Memory B cell (primary cell): ENCODE measurements around the gene PDE11A.

Experiments used
- ATAC-seq: fragments of 150-1000 bp; cut with Tn5 transposase; 2 replicates; pipeline ENCODE4 v1.10.0; 2021; ENCODE audit warnings: low read depth, mild to moderate bottlenecking, moderate library complexity
- DNase-seq, 2 donors: peaks; one replicate each; pipeline ENCODE4 v3.0.0; 2022; ENCODE audit warnings: low spot score in 2 of 2
- H3K27ac Mint-ChIP-seq: one replicate; pipeline ENCODE4 v1.8.0; 2022; ENCODE audit warnings: mild to moderate bottlenecking, moderate library complexity, mixed read lengths
- H3K27me3 Mint-ChIP-seq: one replicate; pipeline ENCODE4 v1.8.0; 2022; ENCODE audit warnings: mixed read lengths
- H3K36me3 Mint-ChIP-seq: one replicate; pipeline ENCODE4 v1.8.0; 2022; ENCODE audit warnings: mild to moderate bottlenecking, mixed read lengths
- H3K4me1 Mint-ChIP-seq: one replicate; pipeline ENCODE4 v1.8.0; 2022; ENCODE audit warnings: mixed read lengths
- H3K4me3 Mint-ChIP-seq: one replicate; pipeline ENCODE4 v1.8.0; 2022; ENCODE audit warnings: mild to moderate bottlenecking, moderate library complexity, mixed read lengths
- H3K9me3 Mint-ChIP-seq: one replicate; pipeline ENCODE4 v1.8.0; 2022; ENCODE audit warnings: mixed read lengths

Gene PDE11A

DNA sequence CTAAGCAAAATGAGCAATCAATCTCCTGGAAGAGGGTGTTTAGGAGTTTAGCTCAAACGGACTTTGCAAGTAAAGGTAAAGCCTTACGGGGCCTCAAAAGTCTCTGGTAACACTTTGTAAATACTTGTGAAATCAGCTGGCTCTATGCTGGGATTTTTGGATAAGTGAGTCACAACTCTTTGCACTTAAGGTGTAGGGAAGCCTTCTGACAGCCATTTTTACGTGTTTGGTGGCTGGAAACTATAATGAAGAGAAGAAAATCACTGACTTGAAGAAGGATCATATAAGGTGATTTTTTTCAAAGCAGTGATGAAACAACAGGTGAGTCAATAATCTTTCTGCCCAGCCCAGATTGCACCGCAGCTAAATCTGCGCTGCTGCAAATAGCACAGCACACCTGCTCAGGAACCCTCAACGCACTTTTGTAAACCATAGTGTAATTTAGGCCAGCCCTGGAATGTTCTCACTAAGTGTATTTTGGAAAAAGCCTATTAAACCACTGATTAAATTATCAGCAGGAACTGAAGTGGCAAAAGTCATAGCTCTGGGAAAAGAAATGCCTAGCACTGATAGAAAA lies 461.2 kb downstream of the PDE11A start:
- no peak for DNase-seq
- H3K27me3 Mint-ChIP-seq = peaks cover 2% of the 10 kb centered on the region
- no peak overlapping the region for H3K27ac Mint-ChIP-seq
- no peak overlapping the region for H3K4me3 Mint-ChIP-seq
- H3K36me3 Mint-ChIP-seq = peaks cover 8% of the 10 kb centered on the region
- H3K9me3 Mint-ChIP-seq = peaks cover 1% of the 10 kb centered on the region
- no peak for ATAC-seq
- H3K4me1 Mint-ChIP-seq = peaks cover 2% of the 10 kb centered on the region

DNA sequence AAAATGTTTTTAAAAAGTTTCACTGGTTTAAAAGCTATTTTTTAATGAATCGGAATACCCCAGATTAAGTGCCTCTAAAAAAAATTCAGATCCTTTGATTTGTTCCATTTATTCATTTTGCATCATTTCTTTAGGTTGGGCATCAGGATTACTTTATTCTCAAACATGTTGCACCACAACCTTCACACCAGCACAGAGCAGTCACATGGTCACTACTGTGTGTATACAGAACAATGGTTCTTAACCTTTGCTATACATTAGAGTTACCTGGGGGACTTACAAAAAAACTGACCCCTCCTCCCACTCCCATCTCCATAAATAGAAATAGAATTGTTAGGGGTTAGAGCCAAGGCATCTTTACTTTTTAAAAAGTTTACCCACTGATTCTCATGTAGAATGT lies 461.8 kb downstream of the PDE11A start:
- H3K27ac Mint-ChIP-seq = no peak overlapping the region
- no peaks in the 10 kb centered on the region for H3K27me3 Mint-ChIP-seq
- H3K36me3 Mint-ChIP-seq = peaks cover 5% of the 10 kb centered on the region
- no peaks in the 10 kb centered on the region for H3K9me3 Mint-ChIP-seq
- no peak overlapping the region for H3K4me3 Mint-ChIP-seq
- no peaks in the 10 kb centered on the region for H3K4me1 Mint-ChIP-seq
- no peak for DNase-seq
- no peak for ATAC-seq

GRCh38 chr2:177606636-177607035 lies 465.9 kb downstream of the PDE11A start:
- Mint-ChIP-seq H3K9me3 (no peaks in the 10 kb centered on the region), H3K27ac (no peak overlapping the region), H3K4me1 (no peaks in the 10 kb centered on the region), H3K4me3 (no peak overlapping the region), H3K27me3 (no peaks in the 10 kb centered on the region), H3K36me3 (peaks cover 5% of the 10 kb centered on the region)
- DNase-seq = no peak
- no peak for ATAC-seq

- Mint-ChIP-seq H3K4me3 (no peak overlapping the region), H3K36me3 (peaks cover 5% of the 10 kb centered on the region), H3K4me1 (no peaks in the 10 kb centered on the region), H3K27me3 (no peaks in the 10 kb centered on the region), H3K27ac (no peak overlapping the region), H3K9me3 (peaks cover 2% of the 10 kb centered on the region)
- no peak for ATAC-seq
- DNase-seq = no peak
Observed at GRCh38 chr2:177604271-177605065, 468.1 kb downstream of the PDE11A start.

DNA sequence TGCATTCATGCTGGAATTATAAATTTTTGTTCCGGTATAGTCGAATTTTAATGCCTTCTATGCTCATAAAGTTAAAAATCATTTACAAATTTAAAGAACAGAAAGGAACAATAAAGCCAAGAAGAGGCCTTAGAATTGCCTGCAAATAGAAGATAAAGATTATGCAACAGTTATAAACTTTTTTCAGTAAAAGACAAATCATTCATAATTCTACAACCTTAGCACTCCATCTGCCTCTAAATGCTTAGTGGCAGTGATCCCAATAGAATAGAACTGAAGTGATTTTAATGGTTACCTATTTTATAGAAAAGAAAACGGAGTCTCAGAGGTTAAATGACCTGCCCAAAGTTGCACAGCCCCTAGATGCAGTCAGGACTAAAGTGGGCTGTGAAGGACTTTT lies 468.8 kb downstream of the PDE11A start:
- Mint-ChIP-seq H3K9me3 (peaks cover 2% of the 10 kb centered on the region), H3K4me3 (no peak overlapping the region), H3K27me3 (no peaks in the 10 kb centered on the region), H3K36me3 (peaks cover 4% of the 10 kb centered on the region), H3K27ac (no peak overlapping the region), H3K4me1 (no peaks in the 10 kb centered on the region)
- DNase-seq (no peak), ATAC-seq (no peak)

DNA sequence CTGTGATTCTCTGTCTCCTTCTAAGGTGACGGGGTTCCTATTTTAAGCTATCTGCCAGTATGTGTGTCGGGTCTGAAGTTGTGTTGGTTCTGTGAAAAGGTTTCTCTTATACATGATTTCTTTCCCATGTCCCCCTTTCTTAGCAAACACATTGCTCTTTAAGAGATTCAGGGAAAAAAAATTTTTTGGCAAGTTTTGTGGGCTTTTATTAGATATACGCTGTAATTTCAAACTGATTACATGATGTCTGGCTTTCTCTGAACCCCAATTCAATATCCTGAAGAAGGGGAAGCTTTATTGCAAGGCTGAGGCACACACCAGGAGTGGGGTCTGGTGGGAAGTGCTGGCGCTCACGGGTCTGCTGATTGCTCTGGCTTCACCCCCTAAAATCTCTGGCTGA lies 469.4 kb downstream of the PDE11A start:
- H3K4me1 Mint-ChIP-seq = no peaks in the 10 kb centered on the region
- no peak for DNase-seq
- peaks cover 2% of the 10 kb centered on the region for H3K9me3 Mint-ChIP-seq
- peaks cover 2% of the 10 kb centered on the region for H3K27me3 Mint-ChIP-seq
- H3K4me3 Mint-ChIP-seq = no peak overlapping the region
- no peak for ATAC-seq
- H3K36me3 Mint-ChIP-seq = peaks cover 4% of the 10 kb centered on the region
- H3K27ac Mint-ChIP-seq = no peak overlapping the region

- H3K27ac Mint-ChIP-seq = no peak overlapping the region
- ATAC-seq = no peak
- H3K4me1 Mint-ChIP-seq = no peaks in the 10 kb centered on the region
- H3K4me3 Mint-ChIP-seq = no peak overlapping the region
- DNase-seq = no peak
- peaks cover 2% of the 10 kb centered on the region for H3K36me3 Mint-ChIP-seq
- peaks cover 4% of the 10 kb centered on the region for H3K27me3 Mint-ChIP-seq
- H3K9me3 Mint-ChIP-seq = peaks cover 2% of the 10 kb centered on the region
Observed at GRCh38 chr2:177602611-177603164, 469.9 kb downstream of the PDE11A start.

DNA sequence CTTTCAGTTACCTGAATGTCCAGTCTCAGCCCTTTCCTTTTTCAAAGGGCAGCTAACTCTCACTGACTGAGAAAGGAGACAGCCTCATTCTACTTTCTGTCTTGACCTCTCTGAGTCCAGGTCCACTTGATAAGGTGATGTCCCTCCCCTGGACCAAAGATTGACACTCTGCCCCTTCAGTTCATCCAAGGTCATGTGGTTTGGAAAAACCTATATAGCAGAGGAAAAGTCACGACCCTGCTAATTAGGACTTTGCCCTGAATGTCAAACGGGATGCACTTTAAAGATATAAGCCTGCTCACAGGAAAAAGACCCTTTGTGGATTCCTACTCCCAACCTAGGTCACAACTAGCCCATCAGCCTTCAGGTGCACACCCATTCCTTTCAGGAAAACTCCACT lies 471.7 kb downstream of the PDE11A start:
- no peak overlapping the region for H3K4me3 Mint-ChIP-seq
- ATAC-seq (no peak), DNase-seq (no peak)
- H3K27me3 Mint-ChIP-seq = peaks cover 4% of the 10 kb centered on the region
- no peak overlapping the region for H3K27ac Mint-ChIP-seq
- no peaks in the 10 kb centered on the region for H3K4me1 Mint-ChIP-seq
- H3K9me3 Mint-ChIP-seq = peaks cover 2% of the 10 kb centered on the region
- no peaks in the 10 kb centered on the region for H3K36me3 Mint-ChIP-seq

DNA sequence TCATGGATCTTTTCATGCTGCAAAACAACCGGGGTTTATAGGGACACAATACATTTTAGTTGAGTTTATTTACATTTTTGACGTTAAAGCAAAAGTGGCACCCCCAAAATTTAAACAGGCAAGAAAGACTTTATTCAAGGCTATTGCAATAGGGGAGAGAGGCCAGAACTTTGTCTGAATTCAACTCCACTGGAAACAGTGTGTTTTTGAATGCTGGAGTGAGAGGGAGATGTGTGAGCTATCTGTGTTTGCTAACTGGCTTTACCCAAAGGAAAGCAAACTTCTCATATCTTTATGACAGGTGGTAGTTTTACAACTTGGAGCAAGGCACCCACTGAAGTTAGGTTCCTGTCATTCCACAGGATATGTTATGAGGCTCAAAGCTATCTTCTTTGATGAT lies 472.6 kb downstream of the PDE11A start:
- Mint-ChIP-seq H3K4me3 (no peak overlapping the region), H3K27ac (no peak overlapping the region), H3K27me3 (peaks cover 4% of the 10 kb centered on the region), H3K9me3 (peaks cover 2% of the 10 kb centered on the region), H3K36me3 (no peaks in the 10 kb centered on the region), H3K4me1 (no peaks in the 10 kb centered on the region)
- ATAC-seq (no peak), DNase-seq (no peak)

- ATAC-seq (no peak), DNase-seq (no peak)
- H3K4me1 Mint-ChIP-seq = no peaks in the 10 kb centered on the region
- H3K4me3 Mint-ChIP-seq = no peak overlapping the region
- H3K27ac Mint-ChIP-seq = no peak overlapping the region
- H3K27me3 Mint-ChIP-seq = peaks cover 4% of the 10 kb centered on the region
- H3K9me3 Mint-ChIP-seq = peaks cover 2% of the 10 kb centered on the region
- H3K36me3 Mint-ChIP-seq = no peaks in the 10 kb centered on the region
Observed at GRCh38 chr2:177599139-177599688, 473.4 kb downstream of the PDE11A start.

- no peak overlapping the region for H3K27ac Mint-ChIP-seq
- DNase-seq (no peak), ATAC-seq (no peak)
- H3K4me1 Mint-ChIP-seq = no peaks in the 10 kb centered on the region
- H3K4me3 Mint-ChIP-seq = no peak overlapping the region
- no peaks in the 10 kb centered on the region for H3K36me3 Mint-ChIP-seq
- H3K27me3 Mint-ChIP-seq = peaks cover 4% of the 10 kb centered on the region
- H3K9me3 Mint-ChIP-seq = peaks cover 2% of the 10 kb centered on the region
Observed at GRCh38 chr2:177598326-177599138, 474.0 kb downstream of the PDE11A start.

GRCh38 chr2:177597759-177598158 lies 474.8 kb downstream of the PDE11A start:
- peaks cover 2% of the 10 kb centered on the region for H3K9me3 Mint-ChIP-seq
- H3K27ac Mint-ChIP-seq = no peak overlapping the region
- H3K36me3 Mint-ChIP-seq = no peaks in the 10 kb centered on the region
- no peak overlapping the region for H3K4me3 Mint-ChIP-seq
- no peak for ATAC-seq
- peaks cover 4% of the 10 kb centered on the region for H3K27me3 Mint-ChIP-seq
- no peak for DNase-seq
- no peaks in the 10 kb centered on the region for H3K4me1 Mint-ChIP-seq

DNA sequence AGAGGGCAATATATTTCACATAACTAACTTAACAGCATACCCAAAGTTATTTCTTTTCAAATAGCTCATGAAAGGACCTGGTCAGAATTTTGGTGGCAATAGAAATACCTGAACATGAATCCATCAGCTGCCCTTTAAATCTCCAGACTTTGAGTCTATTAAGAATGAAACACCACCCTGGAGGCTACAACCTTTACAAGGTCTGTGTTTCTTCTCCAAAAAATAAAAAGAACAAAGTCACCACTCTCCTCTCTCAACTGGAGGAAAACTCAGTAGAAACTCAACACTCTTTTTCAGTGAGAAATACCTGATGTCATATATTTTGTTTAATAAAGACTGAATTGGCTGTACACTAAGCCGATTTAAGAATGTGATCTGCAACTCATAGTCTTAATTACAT lies 475.7 kb downstream of the PDE11A start:
- DNase-seq = no peak
- no peaks in the 10 kb centered on the region for H3K36me3 Mint-ChIP-seq
- H3K27me3 Mint-ChIP-seq = peaks cover 4% of the 10 kb centered on the region
- ATAC-seq = no peak
- H3K27ac Mint-ChIP-seq = no peak overlapping the region
- no peak overlapping the region for H3K4me3 Mint-ChIP-seq
- peaks cover 2% of the 10 kb centered on the region for H3K9me3 Mint-ChIP-seq
- H3K4me1 Mint-ChIP-seq = no peaks in the 10 kb centered on the region
